Measurements from ENCODE around the gene COLGALT1.
A peak's percentile ranks its signal among the peaks of the same experiment; 100 is the strongest.

Gene COLGALT1

DNA sequence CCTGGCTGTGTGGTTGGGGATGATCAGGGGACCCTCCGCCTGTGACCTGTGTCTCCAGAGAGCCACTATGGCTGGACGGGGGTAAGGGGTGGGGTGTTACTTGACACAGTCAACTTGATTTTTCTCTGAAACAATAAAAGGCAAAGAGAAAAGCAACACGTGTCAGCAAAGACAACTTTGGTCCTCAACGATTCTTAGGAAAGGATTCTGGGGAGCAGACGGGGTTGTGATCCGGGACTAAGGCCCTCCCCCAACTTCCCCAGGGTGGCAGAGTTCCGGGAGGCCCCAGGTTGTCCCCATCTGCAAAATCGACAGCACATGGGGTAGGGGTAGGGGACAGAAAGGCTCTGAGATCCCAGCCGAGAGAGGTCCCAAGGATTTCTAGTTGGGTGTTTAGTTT lies 46.2 kb downstream of the COLGALT1 start:
- no peak for DNase-seq (ENCODE audit: low spot score)

DNA sequence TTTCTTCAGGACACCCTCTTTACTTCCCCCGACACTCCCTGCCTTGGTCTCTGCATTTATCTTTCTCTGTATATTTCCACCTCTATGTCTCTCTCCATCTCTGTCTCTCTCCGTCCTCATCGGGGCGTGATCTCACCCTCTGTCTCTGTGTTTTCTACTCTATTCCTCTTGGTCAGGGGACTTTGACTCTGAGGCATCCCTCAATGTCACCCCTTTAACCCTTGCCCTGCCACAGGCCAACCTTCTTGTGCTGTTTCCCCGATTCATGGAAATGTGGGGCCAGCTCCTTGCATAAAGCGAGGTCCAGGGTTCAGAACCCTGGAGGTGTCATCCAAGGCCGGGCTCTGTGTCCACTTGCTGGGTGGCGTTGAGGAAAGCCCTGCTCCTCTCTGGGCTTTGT lies 46.8 kb downstream of the COLGALT1 start:
- no peak for DNase-seq (ENCODE audit: low spot score)

DNA sequence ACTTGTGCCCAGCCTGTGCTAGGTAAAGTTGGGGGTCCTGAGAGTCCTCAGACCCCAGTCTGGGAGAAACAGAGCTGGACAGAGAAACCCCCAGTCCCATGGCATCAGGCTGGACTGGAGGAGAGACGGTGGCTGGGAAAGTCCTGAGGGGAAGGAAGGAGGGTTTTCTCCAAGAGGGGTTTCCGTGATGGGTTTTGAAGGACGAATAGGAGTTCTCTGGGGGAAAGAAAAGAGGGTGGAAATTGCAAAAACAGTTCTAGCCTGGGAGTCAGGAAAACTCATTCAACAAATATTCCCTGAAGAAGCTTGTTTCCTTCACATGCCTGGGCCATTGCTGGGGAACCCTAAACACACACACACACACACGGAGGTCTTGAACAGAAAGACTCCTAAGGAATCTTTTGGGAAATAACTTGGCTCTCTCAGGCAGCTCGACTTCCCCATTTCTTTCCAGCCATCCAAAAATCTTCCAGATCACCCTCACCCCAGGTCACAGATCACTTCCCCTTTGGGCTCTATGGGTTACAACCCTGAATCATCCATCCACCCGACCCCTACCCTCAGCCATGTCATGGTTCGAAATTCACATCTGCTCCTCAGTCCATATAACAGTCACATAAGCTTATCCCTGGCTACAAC lies 47.5 kb downstream of the COLGALT1 start:
- DNase-seq (ENCODE audit: low spot score) = no peak

DNA sequence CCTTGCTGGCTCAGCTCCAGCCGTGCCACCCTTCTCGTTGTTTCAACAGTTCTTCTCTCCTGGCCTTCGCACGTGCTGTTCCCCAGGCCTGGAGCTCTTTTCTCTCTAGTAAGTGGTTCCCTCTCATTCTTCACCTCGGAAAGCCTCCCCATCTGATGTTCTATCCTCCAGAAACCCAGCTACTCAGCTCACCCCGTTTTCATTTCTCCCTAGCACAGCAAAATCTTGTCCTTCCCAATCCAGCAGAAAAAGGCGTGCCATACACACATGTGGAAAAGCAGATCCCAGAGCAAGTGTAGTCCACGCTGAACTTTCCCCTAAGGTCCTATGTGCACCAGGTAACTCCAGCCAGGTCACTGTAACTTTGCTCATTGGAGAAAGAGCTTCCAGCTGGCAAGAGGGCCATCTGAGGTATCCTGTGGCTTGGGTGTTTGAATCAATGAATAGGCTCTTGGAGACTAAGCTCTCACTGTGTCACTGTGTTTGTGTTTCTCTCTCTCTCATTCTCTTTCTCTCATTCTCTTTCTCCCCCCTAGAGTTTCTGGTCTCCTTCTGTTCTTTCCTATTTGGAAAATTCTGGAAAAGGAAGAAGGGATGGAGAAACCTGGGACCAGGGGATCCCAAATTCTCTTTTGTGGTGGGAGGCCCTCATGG lies 49.0 kb downstream of the COLGALT1 start:
- DNase-seq (ENCODE audit: low spot score) = no peak

DNA sequence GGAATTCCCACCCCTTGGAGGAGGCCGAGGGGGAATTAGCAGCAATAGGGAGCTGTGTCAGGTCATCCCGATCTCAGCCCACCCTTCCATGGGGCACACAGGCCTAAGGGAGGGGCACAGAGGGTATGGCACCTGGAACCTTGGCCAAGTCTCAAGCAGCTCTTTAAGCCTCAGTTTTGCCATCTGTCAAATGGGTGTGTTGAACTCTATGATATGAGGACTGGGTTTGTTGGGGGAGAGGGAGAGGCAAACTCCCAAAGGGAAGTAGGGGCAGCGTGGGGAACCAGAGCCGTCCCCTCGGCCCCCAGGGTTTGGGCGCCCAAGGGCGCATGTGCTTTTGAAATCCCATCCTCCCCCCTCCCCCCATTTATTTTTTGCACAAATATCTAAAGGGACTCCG lies 49.7 kb downstream of the COLGALT1 start:
- no peak for DNase-seq (ENCODE audit: low spot score)

DNA sequence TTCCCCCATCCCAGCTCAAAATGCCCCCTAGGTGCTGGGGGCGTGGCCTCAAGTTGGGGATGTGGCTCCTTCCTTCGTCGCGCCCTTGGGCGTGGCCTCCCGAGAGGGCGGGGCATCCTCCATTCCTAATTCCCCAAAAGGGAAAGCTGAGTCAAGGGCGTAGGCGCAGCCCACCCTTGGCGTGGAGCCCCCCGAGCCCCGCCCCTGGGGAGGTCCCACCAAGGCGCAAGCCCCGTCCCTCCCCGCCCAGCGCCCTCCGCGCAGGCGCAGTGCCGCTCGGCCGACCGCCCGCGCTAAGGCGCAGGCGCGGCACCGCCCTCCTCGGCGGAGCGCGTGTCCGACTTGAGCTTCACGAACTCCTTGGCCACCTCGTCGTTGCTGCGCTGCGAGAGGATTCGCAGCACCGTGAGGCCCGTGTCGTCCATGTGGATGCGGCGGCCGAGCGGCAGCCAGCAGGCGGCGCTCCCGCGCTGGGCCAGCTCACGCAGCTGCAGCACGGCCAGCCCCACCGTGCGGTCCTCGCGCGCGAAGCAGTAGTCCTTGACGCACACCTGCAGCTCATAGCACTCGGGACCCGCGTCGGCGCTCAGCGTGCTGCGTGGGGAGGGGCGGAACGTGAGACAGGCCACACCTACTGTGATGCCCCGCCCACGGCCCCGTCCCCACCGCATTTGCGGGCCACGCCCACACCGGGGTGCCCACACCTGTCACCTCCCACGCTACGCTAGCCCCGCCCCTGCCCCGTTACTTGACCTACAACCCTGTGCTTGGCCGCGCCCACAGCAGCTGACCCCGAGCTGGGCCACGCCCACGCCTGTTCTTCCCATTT lies 50.5 kb downstream of the COLGALT1 start:
- peak; percentile 78 for DNase-seq (ENCODE audit: low spot score)

DNA sequence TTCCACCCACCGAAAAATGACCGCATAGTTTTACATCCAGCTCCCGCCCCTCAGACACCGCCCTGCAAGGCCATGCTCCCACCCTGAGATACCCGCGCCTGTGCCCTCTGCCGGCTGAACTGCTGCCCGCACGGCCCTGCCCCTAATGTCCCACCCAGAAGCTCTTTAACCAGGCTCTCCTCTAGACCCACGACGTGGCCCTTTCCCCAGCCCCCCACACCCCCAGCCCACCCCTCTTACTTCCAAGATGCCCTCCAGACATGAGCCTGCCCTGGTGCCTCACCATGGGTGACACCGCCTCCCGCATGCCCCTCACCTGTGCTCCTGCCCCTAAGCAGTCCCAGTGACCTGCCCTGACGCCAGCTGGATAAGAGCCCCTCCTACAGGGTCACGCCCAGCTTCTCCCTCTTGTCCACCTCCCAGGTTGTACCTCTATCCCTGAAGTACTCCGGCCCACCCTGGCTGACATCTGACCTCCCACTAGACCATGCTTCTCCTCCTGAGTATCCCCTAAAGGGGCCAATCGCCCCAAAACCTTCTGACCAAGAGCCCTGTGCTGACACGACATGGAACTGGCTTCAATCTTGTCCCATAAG lies 51.2 kb downstream of the COLGALT1 start:
- no peak for DNase-seq (ENCODE audit: low spot score)

DNA sequence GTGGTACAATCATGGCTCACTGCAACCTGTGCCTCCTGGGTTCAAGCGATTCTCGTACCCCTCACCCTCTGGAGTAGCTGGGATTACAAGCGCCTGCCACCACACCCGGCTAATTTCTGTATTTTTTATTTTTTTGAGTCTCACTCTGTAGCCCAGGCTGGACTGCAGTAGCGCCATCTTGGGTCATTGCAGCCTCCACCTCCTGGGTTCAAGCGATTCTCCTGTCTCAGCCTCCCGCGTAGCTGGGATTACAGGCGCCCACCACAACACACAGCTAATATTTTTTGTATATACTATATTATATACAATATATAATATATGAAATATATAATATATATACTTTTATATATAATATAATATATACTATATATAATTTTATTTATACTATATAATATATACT lies 52.5 kb downstream of the COLGALT1 start:
- no peak for DNase-seq (ENCODE audit: low spot score)

DNA sequence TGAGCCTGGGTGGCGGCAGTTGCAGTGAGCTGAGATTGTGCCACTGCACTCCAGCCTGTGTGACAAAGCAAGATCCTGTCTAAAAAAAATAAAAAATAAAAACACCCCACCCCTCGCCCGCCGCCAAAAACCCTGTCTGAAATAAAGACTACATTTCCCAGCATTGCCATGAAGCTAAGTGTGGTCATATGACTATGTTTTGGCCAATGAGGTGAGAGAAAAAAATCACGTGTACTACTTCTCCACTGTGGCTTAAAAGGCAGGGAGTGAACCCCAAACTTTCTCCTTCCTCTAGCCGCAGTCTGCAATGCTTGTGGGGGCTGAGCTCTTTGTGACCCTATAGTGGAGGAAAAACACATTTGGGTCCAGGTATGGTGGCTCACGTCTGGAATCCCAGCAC lies 54.9 kb downstream of the COLGALT1 start:
- peak; percentile 70 for DNase-seq (ENCODE audit: low spot score)

DNA sequence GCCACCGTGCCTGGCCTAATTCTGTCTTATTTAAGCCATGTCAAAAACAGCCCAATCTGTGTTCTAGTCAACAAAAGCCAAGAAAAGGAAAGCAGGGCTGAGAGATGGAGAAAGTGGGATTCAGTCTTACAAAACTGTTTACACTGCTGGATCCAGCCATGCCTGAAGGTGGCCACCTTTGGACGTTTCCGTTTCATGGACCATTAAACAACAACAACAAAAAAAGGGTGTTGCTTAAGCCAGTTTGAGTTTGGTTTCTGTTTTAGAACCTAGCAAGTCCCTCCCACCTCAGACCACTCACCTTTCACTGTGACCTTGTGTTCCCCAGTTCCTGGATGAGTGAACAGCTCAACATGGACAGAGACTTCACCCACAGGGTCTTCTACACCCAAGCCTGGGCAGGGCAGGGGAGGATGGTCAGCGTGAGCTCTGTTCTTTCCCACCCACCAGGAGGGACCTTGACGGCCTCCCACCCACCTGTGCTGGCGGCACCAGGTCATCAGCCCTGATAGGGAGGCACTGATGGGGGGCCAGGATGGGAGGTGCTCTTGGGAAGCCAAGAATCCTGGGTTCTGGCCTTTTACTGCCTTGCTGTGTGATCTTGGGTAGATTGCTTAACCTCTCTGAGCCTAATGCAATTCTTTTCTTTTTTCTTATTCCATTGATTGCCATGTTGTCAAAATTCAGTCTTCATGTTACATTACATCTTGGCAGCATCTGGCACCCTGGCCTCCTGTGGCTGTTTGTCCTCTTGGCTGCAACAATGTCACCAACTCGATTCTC lies 56.2 kb downstream of the COLGALT1 start:
- no peak for DNase-seq (ENCODE audit: low spot score)

DNA sequence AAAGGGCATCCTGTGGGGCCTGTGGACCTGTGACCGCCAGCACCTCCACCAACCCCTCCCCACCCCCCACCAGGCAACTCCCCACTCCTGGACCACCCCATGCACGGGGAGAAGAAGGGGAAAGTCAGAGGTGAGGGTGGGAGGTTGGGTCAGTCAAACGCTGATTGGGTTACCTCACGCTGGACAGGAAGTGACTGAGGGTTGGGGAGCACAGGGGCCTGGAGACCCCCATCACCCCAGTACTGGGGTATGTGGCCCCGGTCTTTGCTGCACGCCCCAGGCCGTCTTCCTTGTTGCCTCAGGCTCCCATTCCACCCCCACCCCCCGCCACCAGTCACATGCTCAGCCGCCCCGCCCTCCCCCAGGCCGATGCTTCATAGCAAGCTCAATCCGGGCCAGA lies 59.0 kb downstream of the COLGALT1 start:
- no peak for DNase-seq (ENCODE audit: low spot score)

DNA sequence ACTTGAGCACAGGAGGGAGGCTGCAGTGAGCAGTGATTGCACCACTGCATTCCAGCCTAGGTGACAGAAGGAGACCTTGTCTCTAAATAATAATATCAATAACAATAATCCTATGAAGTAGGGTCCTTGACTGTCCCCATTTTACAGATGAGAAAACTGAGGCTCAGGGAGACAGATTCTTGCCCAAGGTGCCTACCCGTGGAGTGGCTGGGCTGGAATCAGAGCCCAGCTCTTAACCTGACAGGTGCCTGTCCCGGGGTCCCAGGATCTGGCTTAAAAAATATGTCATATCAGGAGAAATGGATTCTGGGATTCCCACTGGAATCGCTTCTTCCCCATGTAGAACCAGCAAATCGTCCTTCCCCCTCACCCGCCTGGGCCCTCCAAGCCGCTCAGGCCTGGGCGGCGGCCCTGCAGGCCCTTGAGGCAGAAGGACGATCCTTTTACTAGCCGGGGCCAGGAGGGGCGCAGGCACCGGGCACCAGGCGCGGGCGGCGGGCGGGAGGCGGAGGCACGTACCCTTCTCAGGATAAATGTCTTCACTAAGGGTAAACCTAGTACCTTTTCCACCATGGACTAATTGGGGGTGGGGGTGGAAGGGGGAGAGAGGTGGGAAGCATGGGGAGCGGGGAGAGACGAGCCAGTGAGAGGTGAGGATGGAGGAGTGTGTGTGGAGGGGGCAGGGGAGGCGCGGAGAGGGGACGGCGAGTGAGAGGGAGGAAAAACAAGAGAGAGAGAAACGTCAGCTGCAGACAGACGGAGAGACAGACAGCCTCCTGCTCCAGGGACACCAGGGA lies 60.6 kb downstream of the COLGALT1 start:
- no peak for DNase-seq (ENCODE audit: low spot score)

DNA sequence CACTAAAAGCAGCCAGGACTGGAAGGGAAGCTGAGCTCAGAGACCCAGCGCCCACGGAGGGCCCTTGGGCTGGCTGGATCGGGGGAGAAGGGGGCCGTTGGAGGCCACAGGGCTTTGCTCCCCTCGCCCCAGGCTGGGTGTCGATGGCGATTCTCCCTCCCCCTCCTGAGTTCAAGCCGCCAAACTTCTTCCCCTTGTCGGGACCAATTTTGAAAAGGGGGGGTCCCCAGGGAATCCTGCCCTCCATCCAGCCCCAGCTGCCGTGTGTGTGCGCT lies 61.2 kb downstream of the COLGALT1 start:
- DNase-seq (ENCODE audit: low spot score) = no peak

DNA sequence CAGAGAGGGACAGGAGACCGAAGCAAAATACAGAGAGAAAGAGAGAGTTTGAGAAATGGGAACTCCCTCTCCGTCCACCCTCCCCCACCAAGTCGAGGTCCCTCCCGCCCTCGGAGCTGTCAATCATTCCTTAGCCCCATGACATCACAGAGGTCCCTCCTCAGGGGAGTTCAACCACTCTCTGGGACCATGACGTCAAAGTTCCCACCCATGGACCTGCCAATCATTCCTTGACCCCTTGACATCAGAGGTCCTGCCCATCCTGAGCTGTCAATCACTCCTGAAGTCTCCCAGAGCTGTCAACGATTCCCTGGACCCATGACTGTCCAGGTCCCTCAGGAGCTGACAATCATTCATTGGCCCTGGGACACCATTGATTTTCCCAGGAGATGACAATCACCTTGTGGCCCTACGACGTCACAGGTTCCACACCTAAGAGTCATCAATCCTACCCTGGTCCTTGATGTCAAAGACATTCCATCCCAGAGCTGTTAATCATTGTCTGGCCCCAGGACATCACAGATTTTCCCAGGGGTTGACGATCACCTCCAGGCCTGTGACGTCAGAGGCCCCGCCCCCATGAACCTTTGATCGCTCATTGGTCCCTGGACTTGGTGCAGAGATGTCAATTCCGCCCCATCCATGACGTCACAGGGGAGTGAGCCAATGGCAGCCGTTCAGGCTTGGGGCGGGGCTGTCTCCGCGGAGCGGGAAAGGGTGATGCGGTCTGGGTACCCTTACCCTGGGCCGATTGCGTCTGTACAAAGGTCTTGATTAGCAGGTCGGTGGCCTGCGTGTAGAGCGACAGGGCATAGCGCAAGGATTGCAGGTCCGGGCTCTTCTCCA lies 61.7 kb downstream of the COLGALT1 start:
- peak; percentile 57 for DNase-seq (ENCODE audit: low spot score)

DNA sequence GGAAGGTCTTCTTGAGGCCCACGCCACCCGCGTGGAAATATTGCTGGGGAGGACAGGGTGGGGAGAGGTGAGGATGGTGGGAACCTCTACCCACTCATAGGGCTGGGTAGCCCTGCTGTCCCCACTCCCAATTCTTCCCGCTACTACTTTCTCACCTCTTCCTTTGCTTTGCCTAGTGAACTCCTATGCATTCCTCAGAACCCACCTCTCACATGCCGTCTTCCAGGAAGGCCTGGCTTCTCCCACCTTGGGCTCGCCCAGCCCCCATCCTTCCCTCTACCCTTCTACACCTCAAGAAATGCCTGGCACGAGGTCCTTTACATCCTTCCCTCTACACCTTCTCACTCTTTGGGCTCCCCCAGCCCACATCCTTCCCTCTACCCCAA lies 62.4 kb downstream of the COLGALT1 start:
- no peak for DNase-seq (ENCODE audit: low spot score)

DNA sequence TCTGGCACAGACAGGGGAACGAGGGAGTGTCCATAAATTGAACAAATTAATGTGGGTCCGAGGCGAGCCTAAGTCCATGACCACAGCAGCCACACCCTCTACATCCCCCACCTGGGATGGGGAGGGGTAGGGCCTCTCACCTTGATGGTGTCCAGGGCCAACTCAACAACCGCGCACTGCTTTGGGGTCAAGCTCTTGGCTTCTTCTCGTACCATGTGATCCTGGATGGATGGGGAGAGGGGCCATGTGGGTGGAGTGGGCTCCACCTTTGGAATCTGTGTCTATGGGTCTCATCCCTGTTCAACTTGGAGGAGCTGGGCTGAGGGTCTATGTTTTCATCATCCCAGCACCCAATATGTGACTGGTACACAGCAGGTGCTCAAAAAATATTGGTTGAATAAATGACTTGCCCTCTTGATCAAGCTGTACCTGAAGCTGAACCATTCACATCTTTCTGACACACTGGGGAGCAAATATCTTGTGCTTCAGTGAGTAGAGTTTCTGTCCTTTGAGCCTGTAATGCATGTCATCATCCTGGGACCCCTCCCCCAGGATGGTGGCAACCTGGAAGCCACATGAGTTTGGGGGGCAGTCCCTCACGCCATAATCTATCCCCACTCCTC lies 62.9 kb downstream of the COLGALT1 start:
- no peak for DNase-seq (ENCODE audit: low spot score)

DNA sequence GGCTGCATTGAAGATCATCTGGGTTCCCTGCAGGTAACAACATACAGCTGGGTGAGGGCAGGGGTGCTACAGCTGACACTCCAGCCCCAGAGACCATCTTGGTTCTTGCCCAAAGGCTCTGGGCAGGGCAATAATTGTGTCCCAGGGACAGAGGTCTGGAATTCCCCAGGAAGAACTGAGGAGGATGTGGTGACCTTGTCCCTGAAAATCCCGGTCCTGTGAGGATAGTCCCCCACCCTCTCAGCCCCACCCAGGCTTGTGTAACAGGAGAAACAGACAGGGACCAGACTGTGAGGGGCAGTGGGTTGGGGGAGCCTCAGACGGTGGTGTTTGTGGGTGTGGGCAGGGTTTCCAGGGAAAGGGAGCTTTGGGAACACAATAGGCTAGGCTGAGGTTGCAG lies 63.5 kb downstream of the COLGALT1 start:
- DNase-seq (ENCODE audit: low spot score) = no peak

DNA sequence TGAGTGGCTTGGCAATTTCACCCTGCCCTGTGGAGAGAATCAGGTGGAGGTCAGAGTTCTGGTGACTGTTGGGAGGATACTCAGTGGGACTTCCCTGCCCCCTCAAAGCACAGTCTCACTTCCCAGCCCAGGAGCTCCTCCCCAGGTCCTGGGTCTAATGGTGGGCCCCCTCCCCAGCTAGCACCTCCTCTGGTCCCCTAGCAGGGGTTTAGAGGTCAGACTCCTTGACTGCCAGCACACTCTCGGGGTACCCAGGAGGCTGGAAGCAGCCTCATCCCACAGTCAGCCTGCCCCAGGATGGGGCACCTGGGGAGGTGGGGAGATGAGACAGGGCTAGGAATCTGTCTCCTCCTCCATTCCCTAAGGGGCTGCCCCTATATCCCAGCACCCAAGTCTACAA lies 65.2 kb downstream of the COLGALT1 start:
- no peak for DNase-seq (ENCODE audit: low spot score)

DNA sequence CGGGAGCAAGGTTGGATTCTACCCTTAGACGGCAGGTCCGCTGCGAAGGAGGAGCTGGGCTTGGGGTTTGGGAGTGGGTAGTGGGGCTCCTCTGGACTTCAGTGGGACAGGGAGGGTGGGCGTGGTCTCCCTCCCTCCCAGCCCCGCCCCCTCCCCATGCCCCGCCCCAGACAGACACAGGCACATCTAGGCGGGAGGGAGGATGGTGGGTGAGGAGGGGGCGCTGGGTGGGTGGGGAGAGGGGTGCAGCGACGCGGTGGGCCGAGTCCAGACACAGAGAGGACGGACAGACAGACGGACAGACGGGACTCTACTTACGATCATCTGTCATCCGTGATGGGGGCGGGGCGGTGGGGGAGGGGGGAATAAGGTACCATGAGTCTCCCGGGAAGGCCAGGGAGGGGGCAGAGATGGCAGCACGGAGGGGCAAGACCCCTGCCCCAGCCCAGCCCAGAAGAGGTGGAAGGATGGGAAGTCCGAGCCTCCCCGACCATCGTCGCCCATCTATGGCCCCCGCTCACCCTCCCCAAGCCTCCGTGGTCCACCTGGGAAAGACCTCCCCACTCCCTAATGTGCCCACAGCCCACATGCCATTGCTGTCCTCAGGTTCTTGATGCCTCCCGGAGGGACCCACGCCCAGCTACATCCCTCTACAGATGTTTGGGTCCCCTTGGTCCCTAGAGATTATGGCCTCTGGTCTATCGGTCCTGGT lies 67.9 kb downstream of the COLGALT1 start:
- no peak for DNase-seq (ENCODE audit: low spot score)
